ENCODE measurements around the gene GPR141.

GPR141 gene

DNA sequence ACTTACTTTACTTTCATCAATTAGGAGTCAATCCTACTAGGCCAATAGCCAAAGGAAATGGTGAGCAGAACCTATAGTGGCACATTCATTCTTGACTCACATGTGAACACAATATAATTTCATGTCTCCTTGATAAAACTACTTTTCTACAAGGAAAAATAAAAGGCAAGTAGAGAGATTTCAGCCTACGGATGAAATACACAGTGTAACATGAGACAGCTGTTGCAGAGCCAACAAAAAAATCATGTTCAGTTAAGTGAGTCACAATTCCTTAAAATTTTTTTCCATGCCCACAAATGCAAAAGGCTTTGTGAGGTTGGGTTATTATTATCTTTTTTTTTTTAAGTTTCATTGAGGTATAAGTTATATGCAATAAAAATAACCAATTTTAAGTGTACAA, 54.8 kb downstream of the GPR141 start:
- no peak for FAIRE-seq

DNA sequence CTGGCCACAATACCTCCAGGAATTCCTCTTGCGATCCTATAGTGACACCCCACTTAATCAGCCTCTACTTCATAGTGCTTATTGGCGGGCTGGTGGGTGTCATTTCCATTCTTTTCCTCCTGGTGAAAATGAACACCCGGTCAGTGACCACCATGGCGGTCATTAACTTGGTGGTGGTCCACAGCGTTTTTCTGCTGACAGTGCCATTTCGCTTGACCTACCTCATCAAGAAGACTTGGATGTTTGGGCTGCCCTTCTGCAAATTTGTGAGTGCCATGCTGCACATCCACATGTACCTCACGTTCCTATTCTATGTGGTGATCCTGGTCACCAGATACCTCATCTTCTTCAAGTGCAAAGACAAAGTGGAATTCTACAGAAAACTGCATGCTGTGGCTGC, 56.8 kb downstream of the GPR141 start:
- FAIRE-seq, result no peak

DNA sequence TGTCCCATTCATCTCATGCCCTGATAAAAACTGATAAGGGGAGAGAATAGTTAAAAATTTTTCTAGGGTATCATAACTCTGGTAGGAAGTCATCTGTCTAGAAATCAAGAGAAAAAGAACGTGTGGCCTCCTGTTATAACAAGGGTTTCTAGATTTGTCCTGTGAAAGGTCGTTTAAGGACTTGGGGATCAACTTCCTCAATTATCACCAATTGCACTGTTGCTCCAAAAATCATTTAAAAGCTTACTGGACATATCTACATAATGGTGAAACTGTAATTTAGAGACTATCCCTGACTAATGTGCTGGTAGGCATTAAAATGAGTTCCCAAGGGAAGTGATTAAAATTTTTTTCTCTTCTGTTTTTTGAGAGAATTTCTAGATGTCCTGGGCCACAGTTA, 58.2 kb downstream of the GPR141 start:
- FAIRE-seq, result no peak

DNA sequence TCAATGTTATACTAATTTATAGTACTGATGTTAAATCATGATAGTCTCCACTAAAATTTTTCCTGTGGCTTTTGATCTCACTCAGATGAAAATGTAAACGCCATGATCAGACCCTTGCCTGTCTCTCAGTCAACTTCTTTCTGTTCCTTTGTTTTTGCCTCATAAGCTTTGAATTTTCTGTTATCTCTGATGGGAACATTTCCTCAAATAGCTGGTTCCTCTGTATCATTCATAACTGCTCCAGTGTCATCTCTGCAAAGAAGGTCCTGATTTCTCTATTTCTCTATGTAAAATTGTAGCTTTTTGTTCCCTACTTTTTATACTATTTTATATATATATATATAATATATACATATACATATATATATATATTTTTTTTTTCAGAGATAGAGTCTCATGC, 67.5 kb downstream of the GPR141 start:
- FAIRE-seq, result no peak

DNA sequence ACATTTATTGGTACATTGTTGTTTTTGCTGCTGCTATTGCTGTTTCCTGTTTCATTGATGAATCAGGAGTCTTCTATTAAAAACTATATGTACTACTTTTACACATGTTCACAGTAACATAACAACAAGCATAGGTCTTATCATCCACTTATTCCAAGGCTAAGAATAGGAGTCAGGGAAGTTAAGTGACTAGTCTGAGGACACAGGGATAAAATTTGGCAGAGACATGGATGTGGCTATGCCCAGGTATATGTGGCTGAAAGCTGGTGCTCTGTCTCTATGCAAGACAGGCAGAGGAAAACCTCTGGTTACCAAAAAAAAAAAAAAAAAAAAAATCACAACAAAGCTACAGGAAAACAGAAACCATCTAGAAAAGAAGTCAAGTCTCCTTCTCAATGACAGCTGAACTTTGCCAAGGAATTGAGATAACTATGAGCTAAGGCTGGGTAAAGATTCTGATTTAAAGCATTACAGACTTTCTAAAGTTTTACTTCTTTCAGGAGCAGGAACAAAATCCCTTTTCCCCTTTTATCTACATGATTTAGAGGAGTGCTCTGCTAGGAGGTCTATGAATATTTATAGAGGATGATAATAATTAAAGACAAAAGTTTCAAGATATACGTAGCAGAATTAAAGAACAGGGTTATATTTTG, 70.0 kb downstream of the GPR141 start:
- no peak for FAIRE-seq

DNA sequence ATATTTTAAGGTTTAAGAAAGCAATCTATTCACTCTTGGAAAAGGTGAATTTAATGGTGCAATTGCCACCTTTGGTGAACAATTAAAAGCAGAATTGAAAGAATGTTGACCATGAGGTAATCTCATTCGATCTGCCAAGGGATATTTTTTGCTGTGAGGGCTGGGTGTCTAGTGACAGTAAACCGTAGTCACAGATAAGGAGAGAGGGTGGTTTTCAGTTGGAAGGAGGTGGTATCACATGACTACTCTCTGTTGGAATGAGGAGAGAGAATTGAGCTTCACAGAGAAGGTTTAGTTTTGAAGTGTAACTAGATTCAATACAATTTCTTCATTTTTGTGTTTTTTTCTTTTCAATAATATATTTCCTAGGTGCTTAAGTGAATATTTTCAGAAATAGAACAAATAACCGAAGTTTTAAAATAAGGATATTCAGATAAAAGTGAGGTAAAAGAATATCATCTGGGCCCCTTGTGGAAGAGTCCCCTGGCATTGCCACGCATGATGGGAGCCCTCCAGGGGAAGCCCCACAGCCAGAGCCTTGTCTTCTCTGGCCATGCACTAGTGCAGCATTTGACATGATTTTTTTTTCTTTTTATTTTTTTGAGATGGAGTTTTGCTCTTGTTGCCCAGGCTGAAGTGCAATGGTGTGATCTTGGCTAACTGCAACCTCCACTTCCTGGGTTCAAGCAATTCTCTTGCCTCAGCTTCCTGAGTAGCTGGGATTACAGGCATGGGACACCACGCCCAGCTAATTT, 73.4 kb downstream of the GPR141 start:
- FAIRE-seq, result no peak

DNA sequence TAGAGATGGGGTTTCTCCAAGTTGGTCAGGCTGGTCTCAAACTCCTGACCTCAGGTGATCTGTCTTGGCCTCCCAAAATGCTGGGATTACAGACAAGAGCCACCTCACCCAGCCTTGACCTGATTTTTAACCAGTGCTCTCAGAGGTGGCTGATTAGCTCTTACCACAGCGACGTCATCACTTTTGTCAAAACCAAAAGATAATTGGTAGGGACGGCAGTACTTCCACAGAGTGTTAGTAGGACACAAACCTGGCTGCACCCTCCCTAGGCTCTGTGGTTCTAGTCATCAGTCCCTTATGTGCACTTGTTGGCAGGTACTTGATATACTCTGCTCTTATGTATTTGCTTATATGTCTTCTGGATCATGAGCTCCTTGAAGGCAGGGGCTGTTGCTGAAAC, 74.0 kb downstream of the GPR141 start:
- no peak for FAIRE-seq

DNA sequence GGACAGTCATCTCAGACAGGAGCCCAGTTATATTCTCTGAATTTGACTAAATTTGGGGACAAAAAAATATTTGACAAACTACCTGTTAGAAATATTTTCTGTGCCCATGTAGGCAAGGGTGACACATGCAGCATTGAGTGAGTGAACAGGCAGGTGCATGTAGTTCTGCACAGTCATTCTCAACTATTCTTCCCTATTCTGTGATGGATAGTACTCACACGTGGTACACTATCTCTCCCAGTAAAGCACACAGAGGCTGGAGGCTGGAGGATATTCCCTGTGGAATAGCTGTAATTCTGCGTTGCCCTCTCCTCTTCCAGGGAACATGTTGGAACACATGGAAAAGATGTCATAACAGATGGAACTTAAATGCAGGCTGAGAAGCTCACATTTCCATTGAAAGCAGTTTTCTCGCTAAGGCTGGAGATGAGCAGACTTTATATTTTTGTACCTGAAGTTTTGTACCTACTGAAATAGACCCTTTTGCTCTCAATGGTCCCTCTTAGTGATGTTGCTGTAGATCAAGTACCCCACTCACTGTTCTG, 75.0 kb downstream of the GPR141 start:
- FAIRE-seq, result no peak

DNA sequence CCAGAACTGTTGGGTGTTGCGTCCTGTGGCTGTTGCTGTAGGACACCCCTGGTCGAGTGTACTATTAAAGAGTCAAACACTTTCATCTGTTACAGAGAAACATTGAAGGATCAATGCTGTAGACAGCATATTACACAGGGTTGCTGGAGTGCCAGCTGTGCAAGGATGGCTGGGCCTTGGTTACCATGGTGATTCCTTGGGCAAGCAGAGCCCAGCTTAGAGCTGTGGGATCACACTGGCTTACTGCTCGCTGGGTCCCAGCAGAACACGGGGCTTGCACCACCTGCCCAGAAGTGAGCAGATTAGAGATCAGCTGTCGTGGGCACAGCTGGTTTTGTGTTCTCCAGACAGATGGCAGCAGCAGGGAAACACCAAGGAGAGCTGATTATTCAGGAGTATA, 76.0 kb downstream of the GPR141 start:
- no peak for FAIRE-seq

DNA sequence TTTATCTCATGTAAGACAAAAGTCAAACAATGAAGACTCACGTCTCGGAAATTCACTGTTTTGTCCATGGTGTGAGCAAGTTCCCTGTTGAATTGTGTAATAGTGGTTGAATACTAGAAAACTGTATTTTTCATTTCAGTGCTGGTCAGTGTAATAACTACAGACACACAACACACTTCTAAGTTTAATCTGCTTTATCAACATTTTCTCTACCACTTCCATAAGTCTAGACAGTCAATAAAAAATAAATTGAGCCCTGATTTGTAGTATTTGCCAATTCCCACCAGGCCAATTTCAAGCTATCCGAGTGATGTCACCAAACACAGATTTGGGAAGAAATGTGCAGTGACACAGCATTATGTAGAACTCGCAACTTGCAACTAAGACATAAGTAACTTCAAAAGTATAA, 81.9 kb downstream of the GPR141 start:
- no peak for FAIRE-seq

DNA sequence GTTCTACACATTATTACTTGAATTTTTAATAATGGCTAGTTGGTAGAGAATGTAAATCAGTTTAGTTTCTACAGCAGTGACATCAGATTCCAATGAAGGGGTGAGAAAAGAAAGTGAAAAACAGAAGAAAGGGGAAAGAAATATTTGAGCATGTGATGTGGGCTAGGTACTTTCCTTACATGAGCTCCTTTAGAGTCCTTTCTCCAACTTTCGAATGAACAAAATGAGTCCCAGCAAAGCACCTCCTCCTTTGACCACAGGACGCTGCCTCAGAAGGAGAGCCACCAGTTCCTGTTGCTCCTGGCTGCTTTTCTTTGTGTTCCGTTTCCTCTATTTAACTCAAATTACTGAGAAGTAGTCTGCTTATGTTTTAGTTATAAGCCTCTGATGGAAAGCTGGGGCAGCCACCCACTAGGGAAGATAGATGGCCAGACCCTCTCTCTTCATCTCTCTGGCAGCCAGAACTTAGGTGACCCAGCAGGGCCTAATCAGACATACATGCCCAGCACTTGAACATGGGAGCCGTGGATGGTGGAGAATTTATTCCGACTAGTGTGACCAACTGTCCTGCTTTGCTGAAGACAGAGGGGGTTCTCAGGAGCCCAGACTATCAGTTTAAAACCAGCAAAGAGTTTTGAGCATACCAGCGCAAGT, 82.4 kb downstream of the GPR141 start:
- no peak for FAIRE-seq

DNA sequence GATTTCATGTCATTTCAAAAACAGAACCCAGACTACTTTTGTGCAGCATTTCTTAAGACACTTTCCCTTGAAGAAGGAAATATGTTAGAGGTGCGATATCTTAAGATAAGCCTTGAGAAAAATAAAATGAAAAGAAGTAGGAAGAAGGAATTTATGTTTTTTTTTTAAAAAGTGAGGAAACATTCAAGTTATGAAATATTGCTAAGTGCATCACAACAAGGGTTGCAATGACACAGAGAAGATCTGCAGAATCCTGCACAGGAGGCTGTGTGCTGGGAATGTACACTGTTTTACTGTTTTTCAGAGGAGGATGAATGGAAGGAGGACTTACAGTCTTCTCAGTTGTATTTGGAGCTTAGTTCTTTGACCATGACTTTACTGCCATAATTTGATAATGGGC, 85.0 kb downstream of the GPR141 start:
- FAIRE-seq, result no peak

DNA sequence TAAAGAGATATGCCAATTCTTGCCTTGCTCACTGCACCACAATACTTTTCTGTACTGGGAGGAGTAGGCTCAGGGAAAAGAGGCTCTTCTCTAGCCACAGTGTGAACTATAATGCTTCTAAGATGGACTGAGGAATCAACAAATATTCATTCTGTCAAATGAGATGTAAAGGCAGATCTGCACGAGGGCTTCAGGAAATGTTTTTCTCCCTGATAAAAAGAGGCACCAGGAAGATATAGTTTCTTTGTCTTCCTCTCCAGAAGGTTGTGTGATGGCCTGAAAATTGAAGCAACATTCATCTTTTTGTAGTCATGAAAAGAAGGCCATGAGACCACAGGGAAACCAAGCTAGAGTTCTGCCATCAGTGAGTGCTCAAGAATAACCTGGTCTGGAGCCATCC, 85.7 kb downstream of the GPR141 start:
- FAIRE-seq, result no peak

DNA sequence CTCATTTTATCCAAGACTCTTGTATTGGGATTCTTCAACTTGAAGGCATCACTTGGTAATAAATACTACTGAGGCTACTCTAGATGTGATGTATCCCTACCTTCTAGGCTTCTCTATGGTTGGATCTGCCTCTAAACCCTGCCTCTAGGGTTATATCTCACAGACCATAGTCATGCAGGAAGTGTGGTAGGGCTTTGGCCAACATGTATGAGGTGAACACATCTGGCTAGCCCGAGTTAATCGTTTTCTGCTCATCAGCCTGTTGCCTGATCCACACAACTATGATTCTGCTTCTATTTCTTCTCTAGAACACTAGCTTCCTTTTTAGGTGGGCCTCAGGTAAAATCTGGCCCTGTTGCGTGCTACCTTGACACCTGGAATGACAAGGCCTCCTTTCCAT, 86.2 kb downstream of the GPR141 start:
- FAIRE-seq, result no peak

DNA sequence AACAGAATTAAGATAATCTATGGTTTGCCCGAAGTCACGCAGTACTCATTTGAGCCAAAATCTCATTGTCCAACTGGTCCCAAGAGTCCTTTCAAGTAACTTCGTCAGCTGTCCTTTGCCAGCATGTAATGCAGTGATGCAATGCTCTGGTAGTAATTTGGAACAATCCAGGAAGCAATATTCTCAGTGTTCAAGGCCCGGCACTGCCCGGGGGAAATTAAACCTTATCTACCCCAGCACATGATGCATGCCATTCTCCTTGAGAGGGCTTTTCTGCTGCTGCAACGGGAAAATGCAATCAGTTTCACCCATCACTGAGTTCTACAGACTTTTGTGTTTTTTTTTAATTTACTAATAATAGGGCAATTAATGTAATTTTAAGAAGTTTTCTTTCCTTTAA, 87.3 kb downstream of the GPR141 start:
- FAIRE-seq, result no peak

DNA sequence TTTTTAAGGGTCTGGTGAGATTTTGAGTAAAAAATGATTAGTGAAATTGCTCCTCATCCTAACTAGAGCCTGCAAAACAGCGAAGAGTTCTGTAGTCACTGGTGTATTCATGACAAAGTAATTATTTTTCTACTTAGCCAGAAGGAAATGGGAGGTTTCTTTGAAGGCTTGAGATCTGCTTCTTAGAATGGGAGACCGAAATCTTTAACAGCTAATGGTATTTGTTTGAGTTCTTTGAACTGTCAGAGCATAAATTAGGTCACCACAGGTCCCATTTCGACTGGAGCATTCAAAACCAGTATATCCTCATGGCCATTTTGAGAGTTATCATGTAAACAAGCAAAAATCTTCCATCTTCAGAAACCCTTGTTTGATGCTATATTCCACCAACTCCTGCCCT, 87.8 kb downstream of the GPR141 start:
- FAIRE-seq, result no peak

DNA sequence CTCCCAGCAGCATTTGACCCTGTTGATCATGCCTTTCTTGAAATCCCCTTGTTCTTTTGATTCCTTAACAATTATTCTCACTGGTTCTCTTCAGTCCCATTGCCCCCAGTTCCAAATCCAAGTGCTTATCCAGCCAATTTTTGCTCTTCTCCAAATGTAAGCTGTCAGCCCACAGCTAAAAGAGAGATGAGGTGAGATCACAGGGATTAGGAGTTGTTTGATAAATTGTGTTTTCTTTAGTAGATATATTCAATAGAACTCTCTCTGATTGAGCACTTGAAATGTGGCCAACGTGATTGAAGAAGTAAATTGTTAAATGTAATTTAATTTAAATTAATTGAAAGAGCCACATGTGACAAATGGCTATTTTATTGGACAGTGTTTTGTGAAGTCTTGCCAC, 88.2 kb downstream of the GPR141 start:
- no peak for FAIRE-seq

DNA sequence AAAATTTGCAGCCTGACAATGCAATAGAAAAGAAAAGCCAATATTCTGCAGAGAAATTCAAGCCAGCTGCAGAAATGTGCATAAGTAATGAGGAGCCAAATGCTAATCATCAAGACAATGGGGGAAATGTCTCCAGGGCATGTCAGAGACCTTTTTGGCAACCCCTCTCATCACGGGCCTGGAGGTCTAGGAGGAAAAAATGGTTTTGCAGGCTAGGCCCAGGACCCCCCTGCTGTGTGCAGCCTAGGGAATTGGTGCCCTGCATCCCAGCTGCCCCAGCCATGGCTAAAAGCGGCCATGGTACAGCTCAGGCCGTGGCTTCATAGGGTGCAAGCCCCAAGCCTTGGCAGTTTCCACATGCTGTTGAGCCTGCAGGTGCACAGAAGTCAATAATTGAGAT, 92.4 kb downstream of the GPR141 start:
- no peak for FAIRE-seq

DNA sequence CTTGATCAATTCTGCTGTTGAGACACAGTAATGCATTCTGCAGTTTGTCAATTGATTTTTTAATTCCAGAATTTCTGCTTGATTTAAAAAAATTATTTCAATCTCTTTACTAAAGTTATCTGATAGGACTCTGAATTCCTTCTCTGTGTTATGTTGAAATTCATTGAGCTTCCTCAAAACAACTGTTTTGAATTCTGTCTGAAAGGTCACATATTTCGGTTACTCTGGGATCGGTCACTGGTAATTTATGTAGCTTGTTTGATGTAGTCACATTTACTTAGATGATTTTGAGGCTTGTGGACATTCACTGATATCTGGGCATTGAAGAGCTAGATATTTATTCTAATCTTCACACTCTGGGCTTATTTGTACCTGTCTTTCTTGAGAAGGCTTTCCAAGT, 97.6 kb downstream of the GPR141 start:
- FAIRE-seq, result no peak

DNA sequence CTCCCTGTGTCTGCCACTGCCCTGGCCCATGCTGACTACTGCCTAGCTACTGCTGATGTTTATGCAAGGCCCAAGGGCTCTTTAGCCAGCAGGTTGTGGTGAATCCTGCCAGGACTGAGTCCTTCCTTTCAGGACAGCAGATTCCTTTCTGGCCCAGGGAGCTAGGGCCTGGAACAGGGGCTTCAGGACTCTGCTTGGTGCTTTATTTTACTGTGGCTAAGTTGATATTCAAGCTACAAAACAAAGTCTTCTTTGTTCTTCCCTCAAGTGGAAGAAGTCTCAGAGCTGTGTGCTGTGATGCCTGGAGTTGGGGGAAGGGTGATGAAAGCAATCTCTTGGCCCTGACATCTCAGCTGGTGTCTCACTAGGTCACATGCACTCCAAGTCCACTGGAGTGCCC, 98.6 kb downstream of the GPR141 start:
- FAIRE-seq, result no peak

DNA sequence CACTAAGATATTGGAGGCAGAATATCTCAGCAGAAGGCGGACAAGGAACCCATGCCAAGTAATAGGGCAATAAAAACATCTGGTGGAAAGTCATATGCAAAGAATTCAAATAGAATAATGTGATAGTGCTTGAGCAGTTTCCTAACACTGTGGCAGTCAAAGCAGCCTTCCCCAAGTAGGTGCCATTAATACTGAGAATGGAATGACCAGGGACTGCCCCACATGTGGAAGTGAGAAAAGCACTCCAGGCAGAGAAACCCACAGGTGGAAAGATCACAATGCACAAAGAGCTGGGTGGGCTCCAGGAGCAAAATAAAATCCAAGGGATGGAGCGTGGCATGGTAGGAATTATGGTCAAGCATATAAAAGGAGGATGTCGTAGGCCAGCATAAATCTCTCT, 100.4 kb downstream of the GPR141 start:
- no peak for FAIRE-seq

DNA sequence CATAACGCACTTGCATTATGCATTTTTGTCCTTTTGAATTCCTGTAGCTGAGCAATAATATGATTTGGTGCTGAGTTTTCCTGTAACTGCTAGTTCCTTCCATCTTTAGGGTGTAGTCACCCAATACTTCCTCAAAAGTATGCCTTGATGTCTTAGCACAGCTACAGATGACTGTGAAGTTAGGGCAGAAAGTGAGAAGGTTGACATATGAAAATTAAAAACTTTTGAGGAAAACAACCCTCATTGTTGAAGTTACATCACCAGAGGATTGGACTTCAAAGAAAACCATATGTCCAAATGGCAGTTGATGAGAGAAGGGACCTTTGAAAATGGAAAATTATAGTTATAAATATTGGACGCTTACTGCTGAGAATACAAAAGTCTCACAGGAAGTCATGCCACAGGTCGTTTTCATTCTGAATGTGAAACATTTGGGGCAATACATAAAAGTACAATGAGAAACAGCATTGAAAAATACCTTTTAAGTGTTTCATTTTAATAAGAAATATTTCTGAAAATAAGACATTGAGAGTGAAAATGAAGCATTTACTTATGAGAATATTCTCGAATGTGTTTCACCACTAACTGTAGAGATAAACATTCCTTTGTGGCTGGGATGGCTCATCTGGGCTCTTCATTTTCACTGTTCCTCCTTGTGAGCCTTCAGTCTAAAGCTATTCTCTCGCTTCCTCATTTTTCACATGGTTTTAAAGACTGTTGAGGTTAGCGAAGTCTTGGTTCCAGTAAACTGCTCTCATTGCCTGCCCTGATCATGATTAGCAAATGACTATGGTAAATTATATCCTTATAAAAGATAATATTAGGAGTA, 103.4 kb downstream of the GPR141 start:
- FAIRE-seq, result no peak

All from islet of Langerhans (tissue), 1 donor.